ENCODE data around the gene ABCG8. TPM values are rescaled to one million over a fixed set of nuclear protein-coding genes. Genes with fewer than 3 reads are reported as not detected.

Gene ABCG8
- total RNA-seq, 4 donors from 2014 or later, result not detected

DNA sequence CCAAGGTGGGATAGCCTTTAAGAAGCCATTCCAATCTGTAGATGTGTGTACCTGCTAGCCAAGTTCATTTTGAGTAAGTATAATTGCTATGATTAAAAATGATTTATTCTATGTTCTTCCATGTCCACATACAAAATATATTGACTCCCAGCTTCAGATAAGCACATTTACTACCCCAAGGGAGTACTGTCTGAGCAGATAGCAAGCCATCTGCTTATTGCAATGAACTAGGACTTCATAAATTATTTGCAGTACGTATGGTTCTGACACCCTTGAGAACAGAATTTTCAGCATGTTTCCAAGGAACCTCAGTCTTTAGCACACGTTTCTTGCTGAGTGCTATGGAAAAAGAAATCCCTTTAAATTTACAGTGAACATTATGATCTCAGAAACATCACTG, 28.3 kb upstream of the ABCG8 start:
- intact Hi-C loops (cut with DNase I; ENCODE audit: low total_unique reads), result no loop called here
- TF ChIP-seq CTCF (IDR thresholded peaks at IDR 0.05) (no peak), POLR2A (IDR thresholded peaks at IDR 0.05) (no peak)
- no peak overlapping the region for H3K4me3 ChIP-seq (ENCODE audit: low read depth, poor library complexity, severe bottlenecking)
- 52 to 66% methylated on average over 2 of the region's 2 CpGs for WGBS, 2 donors
- no peak for DNase-seq (ENCODE audit: low spot score in 2 of 2)

- intact Hi-C loops (cut with DNase I; ENCODE audit: low total_unique reads), result no loop called here
- WGBS, 2 donors, result 83% methylated on average over 1 of the region's 1 CpG
- H3K4me3 ChIP-seq (ENCODE audit: low read depth, poor library complexity, severe bottlenecking), result no peak overlapping the region
- TF ChIP-seq CTCF (IDR thresholded peaks at IDR 0.05) (no peak), POLR2A (IDR thresholded peaks at IDR 0.05) (no peak)
- no peak for DNase-seq (ENCODE audit: low spot score in 2 of 2)
These were observed 27.9 kb upstream of the ABCG8 start for GRCh38 chr2:43810888-43811287.

- intact Hi-C loops (cut with DNase I; ENCODE audit: low total_unique reads), result no loop called here
- H3K4me3 ChIP-seq (ENCODE audit: low read depth, poor library complexity, severe bottlenecking), result no peak overlapping the region
- WGBS, 2 donors, result 67 to 93% methylated on average over 2 of the region's 2 CpGs
- TF ChIP-seq CTCF (IDR thresholded peaks at IDR 0.05), result no peak
- DNase-seq (ENCODE audit: low spot score in 2 of 2), result no peak
These were observed 26.8 kb upstream of the ABCG8 start for GRCh38 chr2:43812006-43812405.

DNA sequence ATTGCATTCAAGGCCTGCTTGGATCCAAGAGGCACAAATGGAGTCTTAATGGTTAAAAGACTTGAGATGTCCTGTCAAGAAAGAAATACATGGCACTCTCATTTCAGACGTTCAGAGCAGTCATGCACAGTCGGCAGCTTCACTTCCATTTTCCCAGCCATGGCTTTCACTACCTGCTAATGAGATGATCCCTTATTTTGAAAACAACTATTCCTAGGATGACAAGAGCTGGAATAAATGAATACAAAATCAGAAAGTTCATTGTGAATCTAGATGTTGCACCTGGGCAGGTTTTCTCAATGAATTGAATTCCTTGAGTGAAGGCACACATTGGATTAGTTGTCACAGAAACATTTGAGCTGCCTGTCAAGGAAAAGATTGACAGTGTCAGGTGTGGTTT, 25.8 kb upstream of the ABCG8 start:
- 52 to 56% methylated on average over 2 of the region's 2 CpGs for WGBS, 2 donors
- TF ChIP-seq POLR2A (IDR thresholded peaks at IDR 0.05) (no peak), CTCF (IDR thresholded peaks at IDR 0.05) (no peak)
- no peak overlapping the region for H3K4me3 ChIP-seq (ENCODE audit: low read depth, poor library complexity, severe bottlenecking)
- intact Hi-C loops (cut with DNase I; ENCODE audit: low total_unique reads), result no loop called here
- DNase-seq (ENCODE audit: low spot score in 2 of 2), result no peak

- no peak for TF ChIP-seq CTCF (IDR thresholded peaks at IDR 0.05)
- no peak for TF ChIP-seq POLR2A (IDR thresholded peaks at IDR 0.05)
- WGBS, 2 donors, result 78% methylated on average over 3 of the region's 3 CpGs
- H3K4me3 ChIP-seq (ENCODE audit: low read depth, poor library complexity, severe bottlenecking), result no peak overlapping the region
- intact Hi-C loops (cut with DNase I; ENCODE audit: low total_unique reads), result no loop called here
- DNase-seq (ENCODE audit: low spot score in 2 of 2), result no peak
These were observed 24.1 kb upstream of the ABCG8 start for GRCh38 chr2:43814711-43815110.

DNA sequence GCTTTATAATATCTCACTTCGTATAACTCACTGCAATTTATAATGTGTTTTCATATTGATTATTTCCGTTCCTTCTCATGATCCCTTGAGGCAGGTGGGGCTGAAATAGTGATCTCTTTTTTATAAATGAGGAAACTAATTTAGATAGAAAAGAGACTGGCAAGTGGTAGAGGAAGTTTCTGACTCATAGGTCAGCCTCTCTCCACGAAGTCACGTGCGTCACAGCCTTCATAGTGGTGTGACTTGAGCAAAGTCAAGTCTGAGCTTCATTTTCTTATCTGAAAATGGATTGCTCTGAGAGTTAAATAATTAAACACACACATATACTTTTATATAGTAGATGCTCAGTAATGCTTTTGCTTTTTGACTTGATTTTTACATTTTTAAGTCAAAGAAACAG, 20.0 kb upstream of the ABCG8 start:
- H3K4me3 ChIP-seq (ENCODE audit: low read depth, poor library complexity, severe bottlenecking), result no peak overlapping the region
- TF ChIP-seq CTCF (IDR thresholded peaks at IDR 0.05), result no peak
- no peak for TF ChIP-seq POLR2A (IDR thresholded peaks at IDR 0.05)
- DNase-seq (ENCODE audit: low spot score in 2 of 2), result peak in 1 of 2 donors; percentile 44
- intact Hi-C loops (cut with DNase I; ENCODE audit: low total_unique reads), result no loop called here
- WGBS, 2 donors, result 57 to 59% methylated on average over 5 of the region's 5 CpGs

Measured in lower leg skin (tissue), 4 donors.